Islet of Langerhans (tissue), 1 donor: ENCODE measurements around the gene ARHGAP25.

Source experiments
- FAIRE-seq: peaks from one replicate; lab custom pipeline; 2011; peaks lifted over from hg19 to GRCh38; lab: Jason Lieb, UNC

The ARHGAP25 gene

DNA sequence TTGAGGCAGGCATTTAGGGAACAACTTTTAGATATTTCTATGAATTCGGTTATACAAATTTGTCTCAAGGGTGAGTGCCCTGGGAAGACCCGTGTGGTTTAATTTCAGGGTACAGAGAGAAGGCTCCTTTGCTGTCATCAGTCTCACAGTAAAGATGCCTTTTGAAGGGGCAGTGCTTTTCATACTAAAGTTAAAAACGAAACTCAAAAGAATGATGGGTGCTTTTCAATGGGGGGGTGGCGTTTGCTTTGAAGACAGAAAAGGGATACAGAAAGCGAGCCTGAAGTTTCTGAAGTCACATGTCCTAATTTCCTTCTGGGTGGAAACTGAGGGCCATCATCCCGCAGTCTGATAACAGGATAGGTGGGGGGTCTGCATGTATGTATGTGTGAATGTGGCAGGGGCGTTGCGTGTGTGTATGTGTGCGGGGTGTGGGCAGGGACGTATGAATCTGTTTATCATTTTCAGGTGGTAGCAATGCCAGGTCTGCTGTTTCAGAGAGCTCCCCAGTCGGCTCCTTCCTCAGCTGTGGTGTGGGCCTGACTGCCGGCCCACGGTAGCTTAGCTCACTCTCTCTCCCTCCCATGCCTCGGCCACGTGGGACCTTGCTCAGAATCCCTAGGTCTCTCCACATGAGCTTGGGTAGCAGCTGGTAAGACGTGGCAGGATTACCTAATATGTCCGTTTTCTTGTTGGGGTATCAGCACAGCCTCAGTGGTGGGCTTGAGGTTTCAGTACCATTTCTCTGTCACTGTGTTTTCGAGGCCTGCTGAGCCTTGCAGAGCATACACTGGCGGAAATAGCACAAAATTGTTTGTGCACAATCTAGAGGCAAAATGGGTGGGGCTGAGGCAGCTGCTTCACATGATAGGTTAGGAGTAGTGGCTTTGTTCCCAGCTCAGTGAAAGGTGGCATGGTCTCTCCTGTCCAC, 32.7 kb downstream of the ARHGAP25 start:
- no peak for FAIRE-seq

DNA sequence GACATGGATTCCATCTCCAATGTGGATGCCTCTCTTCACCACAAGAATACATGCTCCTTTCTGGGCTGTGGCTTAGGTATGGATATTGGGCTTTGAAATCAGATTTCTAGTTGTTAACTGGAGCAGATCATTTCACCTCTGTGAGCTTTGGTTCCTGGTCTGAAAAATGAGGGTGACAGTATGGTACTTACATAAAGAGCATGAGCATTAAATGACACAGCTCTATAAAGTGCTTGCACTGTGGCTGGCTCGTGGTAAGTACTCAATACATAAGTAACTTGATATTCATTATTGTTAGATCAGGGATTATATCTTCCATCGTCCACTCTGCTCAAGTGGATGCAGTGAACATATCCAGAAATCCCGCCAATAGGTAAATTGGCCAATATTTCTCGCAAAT, 33.4 kb downstream of the ARHGAP25 start:
- no peak for FAIRE-seq

DNA sequence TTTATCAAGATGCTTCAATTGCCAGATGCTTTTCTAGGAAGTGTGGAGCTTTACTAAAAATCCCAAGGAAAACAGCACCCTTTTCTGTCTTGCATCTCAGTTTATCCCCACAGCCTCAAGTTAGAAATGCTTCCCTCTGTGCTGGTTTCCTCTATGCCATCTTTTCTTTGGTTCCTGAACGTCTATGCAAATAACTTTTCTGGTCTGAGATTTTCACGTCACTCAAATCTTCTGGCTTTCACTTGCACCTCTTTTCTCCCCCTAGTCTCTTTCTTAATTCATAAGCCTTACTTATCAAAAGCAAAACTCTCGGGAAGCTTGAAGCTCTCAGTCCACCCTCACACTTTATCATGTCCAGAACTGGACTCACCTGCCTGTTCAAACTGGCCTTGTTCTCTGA, 33.9 kb downstream of the ARHGAP25 start:
- no peak for FAIRE-seq

DNA sequence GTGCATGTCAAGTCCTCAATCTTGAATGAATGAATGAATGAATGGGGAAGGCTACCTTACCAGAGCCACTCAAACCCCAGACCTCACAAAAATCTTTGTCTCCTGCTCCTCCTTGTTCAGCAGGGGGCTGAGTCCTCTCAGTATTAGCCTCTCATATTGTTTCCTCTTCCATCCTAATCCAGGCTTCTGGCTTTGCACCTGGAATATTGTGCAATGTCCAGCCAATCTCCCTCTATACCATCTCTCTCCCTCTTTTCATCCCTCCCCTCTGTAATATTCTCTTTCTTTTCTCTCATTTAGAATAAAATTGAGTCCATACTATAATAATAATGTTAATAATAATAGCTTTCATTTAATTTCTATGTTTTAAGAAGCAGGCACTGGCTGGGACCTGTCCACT, 34.3 kb downstream of the ARHGAP25 start:
- FAIRE-seq, result no peak

DNA sequence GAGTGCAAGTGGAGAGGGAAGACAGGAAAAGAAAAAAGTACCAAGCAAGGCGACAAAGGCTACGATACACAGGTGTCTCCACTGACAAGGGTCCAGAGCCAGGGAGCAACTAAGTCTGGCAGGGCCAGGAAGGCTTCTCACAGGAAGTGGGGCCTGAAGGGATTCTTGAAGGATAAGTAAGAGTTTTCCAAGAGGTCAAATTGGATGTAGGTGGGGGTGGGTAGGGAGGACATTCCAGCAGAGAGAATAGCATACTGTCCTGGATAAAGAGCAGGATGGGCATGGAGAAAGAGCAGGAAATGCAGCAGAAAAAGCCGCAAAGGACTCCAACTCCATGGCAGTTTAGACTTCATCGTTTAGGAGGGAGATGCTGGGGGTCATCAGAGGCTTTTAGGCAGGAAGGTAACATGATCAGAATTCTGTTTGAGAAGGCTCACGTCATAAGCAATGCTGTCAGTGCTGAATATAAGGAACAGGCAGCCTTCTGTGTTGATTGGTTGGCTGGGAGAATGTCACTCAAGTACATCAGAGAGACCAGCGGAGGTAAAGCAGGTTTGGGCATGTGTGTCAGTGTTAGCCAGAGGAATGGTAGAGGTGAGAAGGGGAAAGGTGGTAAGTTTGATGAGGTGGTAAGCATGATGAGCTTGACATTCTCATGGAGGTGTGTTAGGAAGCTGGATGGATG, 35.1 kb downstream of the ARHGAP25 start:
- FAIRE-seq, result no peak

DNA sequence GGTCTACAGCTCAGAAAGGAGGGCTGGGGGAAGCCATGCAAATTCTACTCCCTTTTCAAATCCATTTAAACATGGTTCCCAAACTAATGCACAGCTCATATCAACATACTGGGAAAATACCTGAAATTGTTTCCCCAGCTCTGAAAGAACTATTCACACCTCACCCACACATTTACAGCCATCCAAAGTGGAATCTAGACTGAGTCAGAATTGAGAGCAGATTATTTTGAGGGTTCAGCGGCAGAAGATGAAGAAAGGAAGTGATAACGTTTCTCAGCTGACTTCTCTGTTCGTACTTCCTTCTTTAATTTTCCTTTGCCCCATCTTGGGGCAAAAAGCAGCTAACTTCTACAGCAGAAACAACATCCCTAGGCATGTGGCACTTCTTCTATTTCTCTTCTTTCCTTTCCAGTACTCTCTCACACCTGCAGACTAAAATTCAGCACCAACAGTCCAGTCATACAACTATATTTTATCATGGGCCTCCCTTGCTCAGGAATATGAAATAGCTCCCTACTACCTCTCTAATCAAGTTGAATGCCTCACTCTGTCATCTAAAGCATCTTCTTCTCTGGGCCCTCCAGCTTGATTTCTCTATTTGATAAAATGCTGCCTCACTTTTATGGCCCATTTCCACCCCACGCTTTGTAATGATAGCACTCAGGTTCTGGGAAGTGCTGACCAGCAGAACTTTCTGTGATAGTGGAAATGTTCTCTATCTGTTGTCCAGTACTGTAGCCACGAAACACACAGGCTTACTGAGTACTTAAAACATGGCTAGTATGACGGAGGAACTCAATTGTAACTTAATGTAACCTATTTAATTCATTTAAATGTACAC, 35.9 kb downstream of the ARHGAP25 start:
- no peak for FAIRE-seq

DNA sequence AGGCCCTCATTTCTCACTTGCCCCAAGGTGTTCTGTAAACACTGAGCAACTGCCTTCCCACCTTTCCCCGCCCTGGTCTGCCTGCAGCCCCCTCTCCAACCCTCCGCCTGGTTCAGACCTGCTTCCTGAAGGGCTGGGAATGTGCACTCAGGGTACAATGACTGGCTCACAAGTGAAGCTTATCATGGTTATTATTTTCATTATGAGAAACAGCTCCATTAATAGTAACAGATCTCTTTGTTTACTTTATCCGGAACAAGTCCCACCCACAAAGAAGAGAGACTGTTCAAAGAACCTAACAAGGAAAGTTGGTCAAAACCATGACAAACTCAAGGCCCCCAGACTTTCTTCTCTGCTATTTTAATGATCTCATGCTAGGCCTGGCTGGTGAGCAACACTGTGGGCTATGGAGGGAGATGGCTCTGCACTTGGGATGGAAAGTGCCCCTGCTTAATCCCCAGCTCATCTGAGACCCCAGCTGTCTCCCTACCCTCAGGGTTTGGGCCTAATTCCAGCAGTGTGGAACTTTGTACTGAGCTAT, 36.7 kb downstream of the ARHGAP25 start:
- no peak for FAIRE-seq

DNA sequence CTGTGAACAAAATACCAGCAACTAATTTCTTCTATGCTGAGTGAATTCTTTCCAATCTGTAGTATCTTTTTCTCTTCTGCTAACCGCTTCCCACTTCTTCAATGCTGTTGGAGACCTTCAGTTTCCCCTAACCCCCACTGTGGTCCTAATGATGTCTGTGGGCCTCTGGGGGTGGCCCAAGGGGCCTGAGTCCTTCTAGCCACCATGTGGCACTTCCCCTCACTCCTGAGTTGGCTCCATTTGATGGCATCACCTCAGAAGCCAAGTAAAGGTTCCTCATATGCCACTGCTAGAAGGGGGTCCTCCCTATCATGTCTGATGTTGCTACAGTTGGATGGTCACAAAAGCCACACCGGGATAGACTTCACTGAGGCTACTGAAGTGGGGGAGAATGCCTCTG, 37.5 kb downstream of the ARHGAP25 start:
- no peak for FAIRE-seq

DNA sequence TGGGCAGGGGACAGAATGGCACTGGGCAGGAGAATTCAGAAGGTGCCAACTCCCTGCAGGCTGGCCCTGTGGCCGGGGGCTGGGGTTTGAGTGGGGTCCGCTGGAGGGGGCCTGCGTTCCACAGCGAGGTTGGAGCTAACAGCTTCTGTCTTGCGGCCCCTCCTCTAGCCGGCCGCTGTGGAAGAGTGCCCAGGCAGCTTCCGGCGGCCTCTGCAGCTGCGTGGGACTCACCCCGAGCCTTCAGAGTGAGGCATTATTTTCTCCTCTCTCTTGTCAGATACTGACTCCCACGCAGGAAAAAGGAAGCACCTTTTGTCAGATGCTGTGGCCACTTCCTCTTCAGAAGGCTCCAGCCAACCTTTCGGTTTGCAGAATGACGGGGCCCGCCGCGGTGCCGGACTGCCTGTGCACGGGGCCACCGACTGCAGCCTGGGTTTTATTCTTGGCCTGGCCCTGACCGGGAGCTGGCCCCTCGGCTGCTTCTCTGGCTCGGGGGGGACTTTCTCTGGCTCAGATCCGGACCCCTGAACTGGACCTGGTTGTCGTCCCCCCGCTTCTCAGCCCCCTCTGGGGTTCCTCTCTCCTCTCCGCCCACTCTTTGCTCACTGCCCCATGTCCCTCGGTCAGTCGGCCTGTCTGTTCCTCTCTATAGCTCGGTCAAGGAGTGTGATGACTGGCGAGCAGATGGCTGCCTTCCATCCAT, 40.1 kb downstream of the ARHGAP25 start:
- no peak for FAIRE-seq

DNA sequence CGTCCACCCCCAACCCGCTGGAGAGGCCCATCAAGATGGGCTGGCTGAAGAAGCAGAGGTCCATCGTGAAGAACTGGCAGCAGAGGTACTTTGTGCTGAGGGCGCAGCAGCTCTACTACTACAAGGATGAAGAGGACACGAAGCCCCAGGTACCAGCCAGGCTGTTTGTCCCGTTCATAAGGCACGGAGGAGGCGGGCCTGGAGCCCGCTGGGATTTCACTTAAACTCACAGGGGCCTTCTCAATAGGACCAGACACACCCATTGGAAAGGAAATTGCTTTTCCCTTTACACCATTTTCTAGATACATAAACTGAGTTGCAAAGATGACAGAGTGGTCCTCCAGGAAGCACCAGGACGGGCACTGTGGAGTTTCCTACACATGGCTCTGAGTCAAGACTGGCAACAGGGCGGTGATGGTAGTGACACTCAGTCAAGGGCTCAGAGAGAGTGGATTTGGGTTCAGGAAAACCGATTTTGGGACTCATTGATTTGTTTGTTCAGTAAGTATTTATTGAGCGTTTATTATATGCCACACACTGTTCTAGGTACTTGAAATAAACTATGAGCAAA, 40.7 kb downstream of the ARHGAP25 start:
- no peak for FAIRE-seq

DNA sequence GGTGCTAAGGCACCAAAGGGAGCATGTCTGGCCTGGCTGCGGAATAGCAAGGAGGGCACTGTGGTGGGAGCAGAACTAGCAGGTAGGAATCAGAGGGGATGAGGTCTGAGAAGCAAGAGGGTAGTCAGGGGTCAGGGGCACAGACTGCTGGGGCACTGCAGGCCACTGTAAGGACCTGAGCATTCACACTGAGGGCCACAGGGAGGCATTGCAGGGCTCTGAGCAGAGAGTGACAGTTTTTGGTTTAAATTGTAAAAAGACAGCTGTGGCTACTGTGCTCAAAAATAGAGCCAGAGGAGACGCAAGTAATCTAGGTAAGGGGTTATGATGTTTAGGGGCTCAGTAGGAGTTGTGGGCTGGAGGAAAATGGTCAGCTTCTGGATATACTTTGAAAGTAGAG, 41.5 kb downstream of the ARHGAP25 start:
- no peak for FAIRE-seq

DNA sequence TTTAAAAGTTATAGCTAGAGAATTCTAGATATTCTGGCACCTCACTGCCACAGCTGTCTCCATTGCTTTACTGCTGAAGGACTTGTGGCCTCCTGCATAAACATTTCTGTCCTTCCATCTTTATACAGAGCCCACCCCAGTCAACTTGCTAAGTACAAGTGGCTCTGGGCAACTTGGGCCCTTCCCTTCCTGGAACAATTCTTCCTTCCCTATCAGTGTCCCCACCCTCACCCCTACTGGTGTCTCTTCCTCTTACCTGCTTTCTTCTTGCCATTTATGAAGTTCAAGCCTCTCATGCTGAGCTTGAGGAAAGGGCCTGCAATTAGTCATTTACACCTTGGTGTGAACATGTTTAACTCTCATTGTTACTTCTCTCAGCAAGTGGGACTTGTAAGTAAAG, 45.0 kb downstream of the ARHGAP25 start:
- FAIRE-seq, result no peak

DNA sequence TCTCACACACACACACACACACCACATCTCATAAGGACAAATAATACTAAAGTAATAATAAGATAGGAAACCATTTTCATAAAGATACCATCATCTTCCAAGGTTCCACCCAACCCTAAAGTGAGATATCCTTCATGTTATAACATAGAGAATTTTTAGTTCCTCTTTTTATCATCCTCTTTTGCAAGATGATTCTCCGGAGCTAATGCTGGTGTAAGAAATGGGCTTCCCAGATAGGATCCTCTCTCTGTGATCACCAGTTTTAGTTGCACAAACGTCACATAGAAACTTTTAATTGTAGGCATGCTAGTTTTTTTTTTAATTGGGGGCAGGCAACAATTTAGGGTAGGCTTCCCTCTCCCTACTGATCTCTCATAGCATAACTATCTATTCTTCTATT, 49.6 kb downstream of the ARHGAP25 start:
- no peak for FAIRE-seq

DNA sequence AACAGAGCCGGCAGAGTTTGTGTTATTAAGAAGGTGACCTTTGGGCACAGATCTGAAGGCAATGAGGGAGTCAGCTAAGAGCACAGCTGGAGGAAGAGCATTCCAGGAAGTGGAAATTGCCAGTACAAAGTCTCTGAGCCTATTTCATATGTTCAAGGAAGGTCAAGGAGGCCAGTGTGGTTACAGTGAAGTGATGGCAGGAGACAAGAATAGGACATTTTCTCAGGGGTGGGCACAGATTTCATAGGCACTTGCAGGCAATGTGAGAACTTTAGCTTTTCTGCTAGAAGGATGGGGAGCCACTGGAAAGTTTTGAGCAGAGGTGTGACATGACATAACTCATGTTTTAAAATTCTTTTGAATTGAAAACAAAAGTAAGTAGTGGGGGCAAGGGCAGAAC, 50.3 kb downstream of the ARHGAP25 start:
- FAIRE-seq, result no peak

DNA sequence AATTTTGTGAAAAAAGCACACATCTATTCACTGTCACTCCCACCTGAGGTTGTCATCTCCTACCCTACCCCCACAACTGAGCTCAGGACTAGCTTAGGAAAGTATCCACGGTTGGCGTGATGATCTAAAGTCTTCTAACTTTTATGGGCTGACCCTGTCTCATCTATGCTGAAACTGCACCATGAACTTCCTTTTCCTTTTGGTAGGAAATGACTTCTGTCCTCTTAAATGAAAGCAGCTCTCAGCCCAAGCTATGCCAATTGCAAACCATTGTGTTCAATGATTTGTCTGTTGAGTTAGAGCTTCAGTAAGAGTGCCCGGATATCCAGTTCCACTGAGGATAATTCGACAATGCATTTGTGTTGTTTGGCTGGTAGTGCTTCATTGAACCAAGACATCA, 52.7 kb downstream of the ARHGAP25 start:
- FAIRE-seq, result no peak

DNA sequence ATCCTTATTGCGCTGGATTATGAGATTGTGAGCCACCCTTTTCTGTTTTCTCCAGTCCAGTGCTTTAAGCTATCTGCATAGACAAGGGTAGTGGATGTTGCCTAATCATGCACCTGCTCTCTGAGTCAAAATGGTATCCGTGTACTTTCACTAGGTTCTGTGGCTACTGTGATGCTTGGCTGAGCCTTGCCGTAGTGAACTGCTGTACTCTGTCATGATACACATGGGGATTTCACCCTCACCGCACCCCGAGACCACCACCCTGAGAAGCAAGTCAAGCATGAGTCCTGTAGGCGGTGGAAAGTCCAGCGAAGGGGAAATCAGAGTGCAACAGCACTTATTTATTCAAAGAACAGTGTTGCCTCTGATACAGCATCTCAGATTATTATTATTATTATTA, 55.0 kb downstream of the ARHGAP25 start:
- no peak for FAIRE-seq

DNA sequence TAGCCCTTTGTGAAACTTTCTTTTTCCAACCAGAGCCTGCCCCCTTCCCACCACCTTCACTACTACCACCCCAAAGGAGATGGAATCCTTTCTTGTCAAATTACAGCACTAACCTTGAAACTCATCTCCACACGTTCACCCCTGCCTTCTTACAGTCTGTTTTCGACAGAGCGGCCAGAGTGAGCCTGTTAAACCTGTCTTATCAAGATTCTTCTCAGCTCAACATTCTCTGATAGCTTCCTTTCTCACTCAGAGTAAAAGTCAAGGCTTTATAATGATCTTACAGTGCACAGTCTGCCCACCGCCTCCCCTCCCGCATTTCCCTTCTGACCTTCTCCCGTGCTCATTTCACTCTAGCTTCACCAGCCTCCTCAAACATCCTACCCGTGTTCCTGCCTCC, 56.0 kb downstream of the ARHGAP25 start:
- FAIRE-seq, result no peak

DNA sequence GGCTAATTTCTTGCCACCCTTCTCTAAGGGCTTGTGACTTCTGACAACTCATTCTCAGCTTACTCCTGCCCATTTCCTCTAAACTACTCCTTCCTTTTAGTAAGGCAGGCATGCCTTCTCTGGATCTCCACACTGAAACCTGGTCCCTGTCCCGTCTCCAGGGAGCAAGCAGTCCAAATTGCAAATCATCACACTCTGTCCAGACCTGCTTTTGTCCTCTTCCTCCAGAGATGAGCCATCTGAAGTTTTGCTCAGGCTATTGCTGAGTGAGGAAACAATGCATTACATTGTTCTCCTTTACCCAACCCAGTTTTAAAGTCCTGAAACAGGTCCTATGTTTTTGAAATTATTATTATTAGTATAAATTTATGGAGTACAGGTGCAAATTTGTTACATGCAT, 57.3 kb downstream of the ARHGAP25 start:
- no peak for FAIRE-seq

DNA sequence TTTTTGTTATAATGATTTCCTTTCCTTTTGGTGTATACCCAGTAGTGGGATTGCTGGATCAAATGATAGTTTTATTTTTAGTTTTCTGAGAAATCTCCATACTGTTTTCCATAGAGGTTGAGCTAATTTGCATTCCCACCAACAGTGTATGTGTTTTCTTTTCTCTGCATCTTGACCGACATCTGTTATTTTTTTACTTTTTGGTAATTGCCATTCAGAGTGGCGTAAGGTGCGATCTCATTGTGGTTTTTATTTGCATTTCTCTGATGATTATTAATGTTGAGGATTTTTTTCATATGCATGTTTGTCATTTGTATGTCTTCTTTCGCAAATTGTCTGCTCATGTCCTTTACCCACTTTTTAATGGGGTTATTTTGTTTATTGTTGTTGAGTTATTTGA, 58.1 kb downstream of the ARHGAP25 start:
- no peak for FAIRE-seq

DNA sequence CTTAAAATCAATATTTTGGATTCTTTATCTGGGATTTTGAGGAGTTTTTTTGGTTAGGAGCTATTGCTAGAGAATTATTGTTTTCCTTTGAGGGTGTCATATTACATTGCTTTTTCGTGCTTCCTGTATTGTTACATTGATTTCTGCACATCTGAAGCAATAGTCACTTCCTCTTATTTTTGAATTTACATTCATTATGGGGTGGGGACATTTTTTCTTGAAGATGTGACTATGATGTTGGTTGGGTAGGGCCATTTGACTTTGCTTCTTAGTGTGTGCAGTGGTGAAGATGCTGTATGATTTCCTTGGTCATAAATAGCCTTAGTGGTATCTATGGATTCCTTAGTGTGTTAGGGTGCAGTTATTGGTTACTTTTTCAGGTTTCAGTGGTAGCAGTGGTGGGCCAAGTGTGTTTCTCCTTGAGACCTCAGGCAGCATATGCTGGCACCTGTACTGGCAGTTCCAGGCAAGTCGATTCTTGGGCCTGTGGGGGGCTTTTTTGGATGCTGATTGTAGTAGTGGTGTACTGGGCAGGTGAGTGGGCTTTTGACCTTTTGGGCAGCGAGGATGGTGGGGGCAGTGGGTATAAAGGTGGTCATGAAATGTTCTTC, 61.8 kb downstream of the ARHGAP25 start:
- no peak for FAIRE-seq

DNA sequence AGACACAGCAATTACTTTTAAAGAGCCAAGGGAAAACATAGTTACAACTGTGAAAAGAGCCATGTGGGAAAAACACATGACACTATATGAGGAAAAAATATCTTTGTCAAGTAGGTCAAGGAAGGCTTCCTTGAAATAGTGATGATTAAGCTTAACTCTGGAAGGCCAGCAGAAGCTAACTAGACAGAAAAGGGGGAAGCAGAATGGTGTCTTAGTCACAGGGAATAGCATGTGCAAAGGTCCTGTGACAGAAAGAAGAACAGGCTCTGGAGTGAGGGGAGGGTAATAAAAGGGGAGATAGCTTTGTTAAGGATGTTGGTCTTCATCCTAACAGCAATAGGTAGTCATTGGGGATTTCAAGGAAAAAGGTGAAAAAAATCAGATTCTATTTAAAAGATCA, 64.0 kb downstream of the ARHGAP25 start:
- no peak for FAIRE-seq
